Smooth muscle cell (in vitro differentiated cells): ENCODE data around the gene NT5M. TPM values are rescaled to one million over a fixed set of nuclear protein-coding genes. Genes with fewer than 3 reads are reported as not detected.

Experiments used
- DNase-seq: peaks from one replicate; lab custom pipeline; 2025; ENCODE audit not compliant: unreplicated experiment; lab: John Stamatoyannopoulos, UW
- H2AFZ ChIP-seq: fragments of 200-600 bp; sonication (generic); 2 replicates; pipeline ENCODE4 v1.6.0; 2016; ENCODE audit warnings: antibody characterized with exemption, low read depth, mild to moderate bottlenecking
- H3F3A ChIP-seq: fragments of 200-600 bp; sonication (generic); 2 replicates; pipeline ENCODE4 v1.6.0; 2017; ENCODE audit warnings: antibody characterized with exemption, low read depth
- H3K27ac ChIP-seq: fragments of 200-600 bp; sonication (generic); 2 replicates; pipeline ENCODE4 v1.5.1; 2016; ENCODE audit warnings: low read depth, mild to moderate bottlenecking
- H3K27me3 ChIP-seq: fragments of 200-600 bp; sonication (generic); 2 replicates; pipeline ENCODE4 v1.6.1; 2016; ENCODE audit warnings: low read depth, mild to moderate bottlenecking
- H3K36me3 ChIP-seq: fragments of 200-600 bp; sonication (generic); 2 replicates; pipeline ENCODE4 v1.5.1; 2016; ENCODE audit warnings: low read depth
- H3K4me1 ChIP-seq: fragments of 200-600 bp; sonication (generic); 2 replicates; pipeline ENCODE4 v1.5.1; 2016; ENCODE audit warnings: low read depth
- H3K4me2 ChIP-seq: fragments of 200-600 bp; sonication (generic); 2 replicates; pipeline ENCODE4 v1.6.0; 2016; ENCODE audit warnings: mild to moderate bottlenecking
- H3K4me3 ChIP-seq: fragments of 200-600 bp; sonication (generic); 2 replicates; pipeline ENCODE4 v1.5.1; 2016; ENCODE audit warnings: mild to moderate bottlenecking
- H3K79me2 ChIP-seq: fragments of 200-600 bp; sonication (generic); 2 replicates; pipeline ENCODE4 v1.6.0; 2016; ENCODE audit warnings: low read depth, mild to moderate bottlenecking
- H3K9ac ChIP-seq: fragments of 200-600 bp; sonication (generic); 2 replicates; pipeline ENCODE4 v1.6.0; 2016; ENCODE audit warnings: low read depth
- H3K9me3 ChIP-seq: fragments of 200-600 bp; sonication (generic); replicated peaks from 2 replicates; pipeline ENCODE4 v1.5.1; 2016; ENCODE audit warnings: low read depth
- H4K20me1 ChIP-seq: fragments of 200-600 bp; sonication (generic); 2 replicates; pipeline ENCODE4 v1.6.0; 2016; ENCODE audit warnings: low read depth
- CTCF ChIP-seq: fragments of 200-600 bp; sonication (generic); IDR thresholded peaks from 2 replicates; pipeline ENCODE4 v1.5.1; 2017; ENCODE audit warnings: borderline replicate concordance, mild to moderate bottlenecking, antibody characterized with exemption; ENCODE audit not compliant: insufficient read depth, poor library complexity, severe bottlenecking
- WGBS: methylation state at CpG from one replicate; pipeline ENCODE4 v1.1.7; 2016; ENCODE audit warnings: low lambda C conversion rate; 5-methylcytosine and 5-hydroxymethylcytosine counted together
- polyA plus RNA-seq: library from polyadenylated mRNA; unstranded; fragments of >200 nt; fragmentation: Nextera tagmentation; extraction: Ambion mirVana; gene quantifications from 2 replicates; pipeline ENCODE4 v1.2.1, GENCODE V29; 2016
- total RNA-seq: library from RNA; depleted of rRNA; stranded (reverse); fragments of >200 nt; gene quantifications from 2 replicates; pipeline ENCODE4 v1.2.3, GENCODE V29; 2014

Gene NT5M
- total and polyA plus RNA-seq, 2 experiments from 2014 or later = 2.5 to 6.1 TPM

- no peak overlapping the region for H3K27ac ChIP-seq
Observed at GRCh38 chr17:17387017-17387497, 83.9 kb downstream of the NT5M start.

GRCh38 chr17:17387498-17388362 lies 84.6 kb downstream of the NT5M start:
- WGBS = 69% methylated on average over 15 of the region's 15 CpGs
- no peak overlapping the region for H3K27ac ChIP-seq
- no peak for DNase-seq

More at GRCh38 chr17:17387017-17387497, 83.9 kb downstream of the NT5M start:
- no peaks in the 10 kb centered on the region for H3F3A ChIP-seq
- no peak overlapping the region for H3K9ac ChIP-seq
- H3K79me2 ChIP-seq = no peaks in the 10 kb centered on the region
- no peaks in the 10 kb centered on the region for H4K20me1 ChIP-seq
- WGBS = 87% methylated on average over 7 of the region's 7 CpGs
- no peaks in the 10 kb centered on the region for H3K4me1 ChIP-seq
- no peak overlapping the region for H3K4me2 ChIP-seq
- no peak overlapping the region for H2AFZ ChIP-seq
- no peak for TF ChIP-seq CTCF
- H3K36me3 ChIP-seq = no peaks in the 10 kb centered on the region
- H3K27me3 ChIP-seq = no peaks in the 10 kb centered on the region
- no peak for DNase-seq
- no peak overlapping the region for H3K4me3 ChIP-seq
- H3K9me3 ChIP-seq = no peaks in the 10 kb centered on the region

GRCh38 chr17:17388657-17389496 lies 85.7 kb downstream of the NT5M start:
- H3F3A ChIP-seq = no peaks in the 10 kb centered on the region
- WGBS = 89% methylated on average over 17 of the region's 17 CpGs
- H3K4me3 ChIP-seq = no peak overlapping the region
- H2AFZ ChIP-seq = no peak overlapping the region
- no peak for DNase-seq
- no peaks in the 10 kb centered on the region for H3K9me3 ChIP-seq
- no peak overlapping the region for H3K9ac ChIP-seq
- no peak for TF ChIP-seq CTCF
- H3K36me3 ChIP-seq = no peaks in the 10 kb centered on the region
- H3K79me2 ChIP-seq = no peaks in the 10 kb centered on the region
- no peaks in the 10 kb centered on the region for H4K20me1 ChIP-seq
- H3K4me2 ChIP-seq = no peak overlapping the region
- no peaks in the 10 kb centered on the region for H3K27me3 ChIP-seq
- H3K27ac ChIP-seq = no peak overlapping the region
- no peaks in the 10 kb centered on the region for H3K4me1 ChIP-seq

More at GRCh38 chr17:17387498-17388362, 84.6 kb downstream of the NT5M start:
- Histone ChIP-seq H3K27me3 (no peaks in the 10 kb centered on the region), H3K9ac (no peak overlapping the region), H3K4me2 (no peak overlapping the region), H3F3A (no peaks in the 10 kb centered on the region), H3K4me3 (no peak overlapping the region), H4K20me1 (no peaks in the 10 kb centered on the region), H3K9me3 (no peaks in the 10 kb centered on the region), H3K79me2 (no peaks in the 10 kb centered on the region), H3K36me3 (no peaks in the 10 kb centered on the region), H3K4me1 (no peaks in the 10 kb centered on the region), H2AFZ (no peak overlapping the region)
- peak; percentile 34 for TF ChIP-seq CTCF
